HFFc6 (cell line): ENCODE data around the gene BLACAT1. TPM values are rescaled to one million over a fixed set of nuclear protein-coding genes. Genes with fewer than 3 reads are reported as not detected.

Source experiments
- microRNA-seq: library from miRNA; unstranded; fragments of <30 nt; microRNA quantifications from one replicate; pipeline ENCODE4, GENCODE V29; 2019
- total RNA-seq, 6 experiments: library from RNA; stranded (reverse); fragmentation: NEBNext Ultra II Directional; extraction: Animal tissue kit (Norgen Biotek cat#: 25700); gene quantifications; 2 replicates in 1 of 6; 3 replicates in 5 of 6; pipeline ENCODE4 v1.2.3, GENCODE V29; 2021

BLACAT1 gene
- total RNA-seq, 6 experiments from 2014 or later = not detected

Small RNA genes lying within 50 kb of the gene (microRNA-seq; reads per million reads assigned to microRNA genes)
- 6.2 reads per million for gene MIR135B

Other genes starting within 250 kb of the BLACAT1 start
- gene DSTYK, start 244.3 kb downstream of the BLACAT1 start, total RNA-seq = 10 to 100 TPM; 13.1 to 17.5 (median 13.9) TPM
- gene TMCC2, start 228.1 kb downstream of the BLACAT1 start, total RNA-seq = 1 to 10 TPM; 3.4 to 4.2 (median 3.9) TPM
- 1 to 10 TPM; 6.3 to 8.2 (median 7.3) TPM for gene NUAK2, start 134.3 kb downstream of the BLACAT1 start, total RNA-seq
- not detected for gene KLHDC8A, start 99.1 kb downstream of the BLACAT1 start, total RNA-seq
- not detected for gene LEMD1, start 34.0 kb downstream of the BLACAT1 start, total RNA-seq
- gene CDK18, start 48.6 kb upstream of the BLACAT1 start, total RNA-seq = 1 to 10 TPM in 4 of 6 experiments, under 1 TPM in 2; 0.33 to 2.9 (median 1.7) TPM
- gene ELK4, start 176.0 kb upstream of the BLACAT1 start, total RNA-seq = 10 to 100 TPM; 32.9 to 37.6 (median 35.6) TPM
- gene SLC45A3, start 224.5 kb upstream of the BLACAT1 start, total RNA-seq = 1 to 10 TPM; 1.1 to 2.4 (median 1.4) TPM